Measurements from ENCODE around the gene PPP1R17. TPM values are rescaled to one million over a fixed set of nuclear protein-coding genes. Genes with fewer than 3 reads are reported as not detected.

PPP1R17 gene
- total RNA-seq, 1 donor from 2014 or later: not detected

DNA sequence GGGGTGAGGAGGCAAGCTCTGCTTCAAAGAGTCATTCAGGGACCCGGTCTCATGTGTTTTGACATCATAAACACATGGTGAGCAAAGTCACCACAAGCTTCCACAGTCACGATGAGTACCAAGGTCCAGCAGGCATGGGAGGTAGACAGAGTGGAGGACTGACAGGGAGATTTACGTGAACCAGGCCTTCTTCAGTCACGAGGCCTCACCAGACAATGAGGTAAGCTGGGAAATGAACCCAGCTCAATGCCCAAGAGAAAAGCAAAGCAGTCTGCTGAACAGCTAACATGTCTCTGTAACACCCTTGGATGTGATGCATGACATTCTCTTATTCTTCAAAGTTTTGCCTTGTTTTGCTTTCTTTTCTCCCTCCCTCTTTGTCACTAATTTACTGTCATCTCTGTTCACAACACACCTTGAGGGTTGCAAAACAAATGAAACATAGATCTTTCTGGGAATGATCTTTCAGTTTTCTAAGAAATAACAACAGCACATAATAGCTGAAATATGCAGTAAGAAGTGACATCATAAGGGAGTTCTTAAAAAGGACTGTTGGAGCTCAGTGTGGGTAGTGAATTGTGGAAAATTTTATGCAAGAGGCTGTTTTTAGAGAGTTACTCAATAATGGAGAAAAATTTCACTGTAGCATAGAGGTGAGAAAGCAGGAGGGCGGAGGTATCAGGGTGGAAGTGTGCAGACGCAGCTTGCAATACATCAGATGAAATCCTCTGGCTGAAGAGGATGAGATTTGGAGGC, 9.0 kb downstream of the PPP1R17 start:
- DNase-seq (ENCODE audit: extremely low read depth, low read depth, low spot score): no peak

DNA sequence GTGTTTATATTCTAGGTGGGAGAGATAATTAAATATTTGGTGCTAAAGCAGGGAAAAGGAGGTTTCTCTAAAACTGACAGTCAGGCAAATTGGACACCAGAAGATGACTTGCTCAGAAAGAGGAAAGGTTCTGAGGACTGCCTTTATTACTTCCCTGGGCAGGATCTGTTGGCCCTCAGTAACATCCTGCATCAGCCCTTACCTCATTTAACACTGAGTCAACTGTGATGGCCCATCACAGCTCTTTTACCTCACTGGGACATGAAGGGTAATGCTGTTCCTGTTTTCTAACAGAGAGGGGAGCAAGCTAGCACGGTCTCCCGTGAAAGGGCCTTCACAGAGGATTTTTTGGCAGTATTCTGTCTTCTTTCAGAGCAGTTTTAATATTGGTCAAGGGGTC, 12.0 kb downstream of the PPP1R17 start:
- no peak for DNase-seq (ENCODE audit: extremely low read depth, low read depth, low spot score)

DNA sequence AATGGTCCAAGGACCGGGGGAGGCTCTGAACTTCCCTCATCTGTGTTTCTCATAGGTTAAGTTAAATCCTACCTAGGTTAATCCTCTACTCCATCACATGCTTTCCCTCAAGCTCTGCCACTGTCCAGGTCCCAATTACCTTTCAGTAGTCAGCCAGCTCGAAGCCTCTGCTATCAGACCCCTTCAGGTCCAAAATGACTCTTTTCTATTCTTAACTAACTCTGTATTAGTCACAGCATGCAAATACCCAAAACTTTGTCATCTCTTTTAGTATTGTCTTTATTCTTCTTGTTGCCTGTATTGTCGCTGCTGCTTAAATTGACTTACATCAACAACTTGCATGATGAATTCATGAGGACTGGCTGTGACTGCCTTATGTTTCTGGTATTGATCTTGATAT, 15.3 kb downstream of the PPP1R17 start:
- DNase-seq (ENCODE audit: extremely low read depth, low read depth, low spot score): no peak

DNA sequence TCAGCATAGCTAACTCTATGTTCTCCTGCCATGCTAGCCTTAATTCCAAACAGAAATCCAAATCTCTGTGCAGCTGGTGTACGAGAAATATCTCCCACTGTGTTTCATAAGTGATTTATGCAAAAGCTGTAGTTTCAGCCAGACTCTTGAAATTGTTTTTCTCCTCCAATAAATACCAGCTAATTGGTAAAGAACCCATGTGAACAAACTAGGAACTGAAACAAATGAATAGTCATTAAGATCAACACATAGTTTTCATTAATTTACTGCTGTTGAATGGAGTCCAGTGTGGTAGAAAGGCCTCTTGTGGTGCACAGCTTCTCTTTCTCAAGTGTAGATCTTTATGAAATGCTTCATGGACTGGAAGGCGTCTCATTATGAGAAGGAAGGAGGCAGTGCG, 18.4 kb downstream of the PPP1R17 start:
- no peak for DNase-seq (ENCODE audit: extremely low read depth, low read depth, low spot score)

DNA sequence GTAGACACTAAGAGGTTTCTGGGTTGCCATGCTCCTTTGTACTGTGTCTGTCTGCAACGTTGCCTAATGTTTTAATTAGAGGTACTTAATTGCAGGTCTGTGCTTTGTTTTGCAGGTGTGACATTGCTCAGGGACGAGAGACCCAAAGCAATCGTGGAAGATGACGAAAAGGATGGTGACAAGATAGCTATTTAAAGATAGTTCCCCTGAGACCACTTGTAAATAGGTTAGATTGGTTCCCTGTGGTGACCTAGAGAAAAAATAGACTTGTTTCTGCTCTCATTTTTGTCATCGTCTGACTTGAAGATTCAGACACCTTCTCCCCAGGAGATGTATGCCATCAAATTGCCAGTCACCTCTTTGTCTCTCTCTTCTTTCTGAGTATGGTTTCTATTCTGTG, 20.1 kb downstream of the PPP1R17 start:
- DNase-seq (ENCODE audit: extremely low read depth, low read depth, low spot score): no peak

DNA sequence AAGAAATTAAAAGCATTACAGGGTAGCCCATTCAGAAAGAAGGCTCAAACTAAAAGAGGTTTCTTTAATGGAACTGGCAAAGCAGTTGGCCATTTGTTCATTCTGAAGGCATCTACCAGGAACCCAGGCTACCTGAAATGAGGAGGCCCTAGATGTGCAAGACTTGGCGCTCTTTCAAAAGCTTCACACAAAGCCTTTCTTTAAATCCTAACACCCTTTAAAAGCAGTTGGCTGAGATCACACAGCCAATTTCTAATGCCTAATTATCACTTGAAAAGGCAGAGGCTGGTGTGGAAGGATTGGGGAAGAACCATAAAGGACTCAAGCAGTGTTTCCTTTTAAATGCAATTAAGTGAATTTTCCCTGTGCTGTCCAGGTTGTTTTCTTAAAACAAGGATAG, 23.2 kb downstream of the PPP1R17 start:
- DNase-seq (ENCODE audit: extremely low read depth, low read depth, low spot score): no peak

DNA sequence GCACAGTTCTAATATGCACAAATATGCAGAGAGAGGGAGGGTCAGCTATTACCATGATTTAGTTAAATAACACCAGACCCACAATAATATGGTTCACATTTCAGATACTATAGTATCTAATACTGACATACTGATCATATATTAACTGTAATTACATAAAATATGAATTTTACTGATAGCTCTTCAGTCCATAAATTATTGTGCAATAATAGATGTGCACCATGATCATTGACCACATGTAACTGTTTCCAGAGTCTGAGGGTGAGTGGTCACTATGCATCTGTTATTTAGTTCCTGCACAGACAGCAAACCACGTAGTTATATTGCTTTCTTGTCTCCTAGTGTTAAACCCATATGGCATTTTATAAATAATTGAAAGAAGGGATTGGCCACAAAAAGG, 29.3 kb downstream of the PPP1R17 start:
- DNase-seq (ENCODE audit: extremely low read depth, low read depth, low spot score): no peak

DNA sequence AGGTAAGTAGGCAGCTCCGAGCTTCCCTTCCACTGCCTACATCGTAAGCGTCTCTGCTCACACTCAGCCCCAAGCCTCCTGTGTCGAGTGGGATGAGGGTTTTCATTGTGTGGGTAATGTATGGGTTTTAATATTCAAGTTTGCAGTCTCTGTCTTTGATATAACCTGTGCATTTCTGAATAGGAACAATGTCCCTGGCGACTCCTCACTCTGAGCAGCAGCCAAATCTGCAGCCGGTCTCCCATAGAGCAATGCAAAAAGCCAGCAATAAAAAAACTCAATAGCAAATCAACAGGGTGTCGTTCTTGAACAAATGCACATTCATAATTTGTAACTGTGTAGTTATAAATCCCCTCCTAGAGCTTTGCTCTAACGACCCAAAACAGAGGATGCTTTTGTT, 33.4 kb downstream of the PPP1R17 start:
- no peak for DNase-seq (ENCODE audit: extremely low read depth, low read depth, low spot score)

DNA sequence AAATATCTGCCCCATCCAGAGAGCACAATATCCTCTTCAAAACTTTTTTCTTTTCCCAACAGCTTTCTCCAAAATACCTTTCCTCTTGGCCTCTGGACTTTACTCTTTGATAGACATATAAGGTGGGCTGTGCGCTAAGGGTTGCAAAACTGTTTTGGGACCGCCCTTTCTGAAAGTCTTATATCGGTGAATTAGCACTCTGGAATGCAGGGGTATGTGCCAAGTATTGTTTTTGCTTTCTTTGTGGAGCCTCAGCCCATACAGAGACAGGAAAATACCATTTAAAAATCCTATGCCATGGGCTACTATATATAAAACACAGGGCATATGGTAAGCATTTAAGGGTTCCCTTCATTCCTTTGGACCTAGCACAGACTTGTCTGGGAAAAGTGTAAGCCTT, 37.7 kb downstream of the PPP1R17 start:
- no peak for DNase-seq (ENCODE audit: extremely low read depth, low read depth, low spot score)

DNA sequence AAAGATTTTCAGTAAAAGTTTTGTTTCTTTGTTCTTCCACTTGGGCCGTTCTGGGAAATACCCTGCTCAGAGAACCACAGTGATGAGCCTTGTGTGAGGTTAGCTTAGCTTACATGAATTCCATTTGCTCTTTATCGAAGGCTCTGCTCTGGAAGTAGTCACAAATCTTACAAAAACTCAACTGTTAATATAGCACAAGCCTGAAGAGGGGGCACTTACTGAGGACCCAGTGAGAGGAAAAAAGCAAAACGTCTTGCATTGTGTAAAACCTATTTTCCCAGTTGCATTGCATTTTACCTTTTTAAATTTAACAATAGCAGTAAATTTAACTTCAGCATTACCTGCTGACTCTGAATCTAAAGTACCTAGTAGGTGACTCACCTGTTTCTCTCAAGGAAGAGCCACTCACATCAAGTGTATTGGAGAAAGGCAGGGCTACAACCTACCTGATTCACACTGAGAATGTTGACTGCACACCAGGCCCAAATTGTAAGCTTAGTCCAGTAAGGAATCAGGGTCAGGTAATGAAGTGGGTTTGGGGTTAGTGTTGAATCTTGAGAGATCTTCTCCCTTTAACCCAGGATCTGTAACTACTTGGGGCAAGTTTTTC, 42.3 kb downstream of the PPP1R17 start:
- DNase-seq (ENCODE audit: extremely low read depth, low read depth, low spot score): no peak

DNA sequence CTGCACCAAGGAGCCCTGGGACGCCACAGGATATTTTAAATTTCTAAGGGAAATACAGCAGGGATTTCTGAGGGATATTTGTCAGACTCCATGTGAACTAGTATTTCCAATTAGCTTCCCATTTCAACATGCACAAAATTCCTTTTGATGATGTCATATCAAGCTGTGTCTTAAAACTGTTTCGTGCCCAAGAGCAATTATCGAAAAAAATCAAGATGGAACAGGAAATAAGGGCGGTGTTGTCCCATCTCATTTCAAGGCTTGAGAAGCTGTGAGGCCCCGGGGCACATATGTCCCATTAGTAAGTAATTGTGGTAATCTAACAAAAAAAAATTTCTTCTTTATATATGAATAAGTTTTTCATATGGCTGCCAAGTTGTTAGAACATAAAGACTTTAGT, 47.4 kb downstream of the PPP1R17 start:
- no peak for DNase-seq (ENCODE audit: extremely low read depth, low read depth, low spot score)

DNA sequence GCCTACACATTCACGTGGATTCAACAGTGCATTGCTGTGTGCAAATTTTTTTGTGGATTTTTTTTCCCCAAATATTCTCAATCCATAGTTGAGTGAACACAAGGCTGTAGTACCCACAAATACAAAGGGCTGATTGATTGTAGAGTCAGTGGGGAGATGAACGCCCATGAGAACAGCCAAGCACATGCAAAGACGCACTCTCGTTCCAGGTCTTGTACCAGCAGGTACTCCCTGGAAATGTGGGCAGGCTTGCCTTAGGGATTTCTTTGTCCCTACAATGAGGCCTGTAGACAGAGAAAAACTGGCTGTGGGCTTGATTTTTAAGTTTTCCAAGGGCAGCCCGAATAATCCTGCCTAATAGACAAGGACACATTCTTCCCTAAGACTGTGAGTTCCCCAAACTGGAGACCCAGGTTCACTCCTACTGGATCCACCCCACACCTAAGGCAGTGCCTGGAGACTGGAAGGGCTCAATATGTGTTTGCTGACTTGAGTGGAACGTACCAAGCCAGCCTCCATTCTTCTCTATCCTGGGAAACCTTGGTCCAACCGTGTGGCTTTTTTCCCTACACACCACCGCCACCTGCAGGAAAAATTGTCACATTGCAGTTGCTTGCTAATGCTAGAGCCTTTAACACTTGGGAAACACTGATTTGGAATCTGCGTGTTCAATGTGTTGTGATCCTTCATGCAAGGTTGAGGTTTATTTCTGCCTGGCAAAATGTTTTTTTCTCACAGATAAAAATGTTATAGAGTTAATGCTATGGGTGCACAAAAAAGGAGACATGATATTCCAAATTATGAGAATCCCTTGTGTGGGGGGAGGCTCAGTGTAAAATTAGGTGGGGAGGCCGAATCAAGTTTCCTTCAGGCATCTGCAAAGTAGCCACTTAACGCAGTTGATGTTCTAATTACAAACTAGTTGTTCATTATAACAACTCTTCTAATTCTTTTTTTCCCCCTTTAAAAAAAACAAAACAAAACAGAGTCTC, 49.3 kb downstream of the PPP1R17 start:
- DNase-seq (ENCODE audit: extremely low read depth, low read depth, low spot score): peak; percentile 41

DNA sequence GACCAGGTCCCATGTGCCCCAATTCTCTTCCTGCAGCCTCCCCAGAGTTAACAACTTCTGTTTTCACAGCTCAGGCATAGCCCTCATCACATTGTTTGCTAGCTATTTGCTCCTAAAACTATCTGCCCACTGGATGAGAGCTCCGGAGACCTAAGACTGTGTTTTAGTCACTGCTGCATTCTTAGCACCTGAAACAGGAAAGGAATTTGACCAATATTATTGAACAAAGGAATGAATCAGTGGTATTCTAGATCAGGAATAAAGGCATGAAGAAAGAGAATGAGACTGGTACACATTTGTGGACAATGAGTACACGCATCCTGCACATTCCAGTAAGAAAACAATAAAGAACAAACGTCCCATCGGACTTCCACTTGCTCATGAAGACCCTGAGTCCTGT, 54.8 kb downstream of the PPP1R17 start:
- DNase-seq (ENCODE audit: extremely low read depth, low read depth, low spot score): no peak

DNA sequence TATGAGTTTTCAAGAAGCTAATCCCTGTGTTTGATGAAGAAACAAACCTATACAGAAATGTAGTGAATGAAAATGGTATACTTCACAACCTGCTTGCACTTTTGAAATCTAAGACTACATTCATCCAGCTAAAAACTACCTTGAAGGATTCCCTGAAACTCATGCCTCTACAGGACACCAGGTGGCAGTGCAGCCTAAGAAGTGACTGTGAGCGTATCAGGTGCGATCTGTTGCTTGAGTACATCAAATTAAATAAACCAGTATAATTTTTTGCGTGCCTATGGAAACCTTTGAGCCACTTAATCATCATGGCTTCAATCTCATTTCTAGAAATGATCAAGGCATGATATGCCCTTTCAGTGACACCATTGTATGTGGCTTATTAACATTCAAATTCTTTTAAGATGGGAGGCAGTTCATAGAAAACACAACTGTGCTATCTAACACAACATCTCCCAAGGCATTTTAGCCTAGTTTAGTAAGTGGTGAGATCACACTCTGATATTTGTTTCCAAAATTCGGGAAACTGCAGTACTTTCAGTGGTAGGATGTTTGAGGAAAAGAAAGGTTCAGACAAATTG, 57.4 kb downstream of the PPP1R17 start:
- peak; percentile 54 for DNase-seq (ENCODE audit: extremely low read depth, low read depth, low spot score)

DNA sequence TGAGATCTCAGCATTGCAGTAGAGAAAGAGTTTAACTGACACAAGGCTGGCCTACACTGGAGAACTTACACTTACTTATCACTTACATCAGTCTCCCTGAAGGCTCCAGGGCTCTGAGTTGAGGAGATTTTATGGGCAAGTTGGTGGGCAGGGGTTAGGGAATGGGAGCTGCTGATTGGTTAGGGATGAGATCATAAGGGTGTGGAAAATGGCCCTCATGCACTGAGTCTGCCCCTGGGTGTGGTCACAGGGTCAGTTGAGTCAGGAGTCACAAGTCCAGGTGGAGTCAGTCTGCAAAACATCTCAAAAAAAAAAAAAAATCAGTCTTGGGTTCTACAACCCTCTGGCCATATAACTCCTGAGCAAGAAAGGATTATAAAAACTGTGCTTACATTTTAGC, 60.5 kb downstream of the PPP1R17 start:
- DNase-seq (ENCODE audit: extremely low read depth, low read depth, low spot score): no peak

DNA sequence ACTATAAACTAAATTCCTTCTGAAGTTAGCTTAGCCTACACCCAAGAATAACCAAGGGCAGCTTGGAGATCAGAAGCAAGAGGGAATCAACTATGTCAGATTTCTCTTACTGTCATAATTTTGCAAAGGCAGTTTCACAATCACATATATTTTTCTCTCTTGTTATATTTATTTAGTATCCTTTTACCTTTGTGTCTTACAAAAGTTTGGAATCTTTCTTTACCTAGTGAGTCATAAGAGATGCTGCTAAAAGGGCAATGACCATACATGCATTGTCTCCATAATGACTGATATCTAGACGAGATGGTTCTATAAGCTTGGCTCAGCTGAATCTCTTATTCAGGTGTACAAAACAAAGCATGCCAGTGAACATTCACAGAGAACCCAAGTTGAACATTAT, 61.1 kb downstream of the PPP1R17 start:
- no peak for DNase-seq (ENCODE audit: extremely low read depth, low read depth, low spot score)

DNA sequence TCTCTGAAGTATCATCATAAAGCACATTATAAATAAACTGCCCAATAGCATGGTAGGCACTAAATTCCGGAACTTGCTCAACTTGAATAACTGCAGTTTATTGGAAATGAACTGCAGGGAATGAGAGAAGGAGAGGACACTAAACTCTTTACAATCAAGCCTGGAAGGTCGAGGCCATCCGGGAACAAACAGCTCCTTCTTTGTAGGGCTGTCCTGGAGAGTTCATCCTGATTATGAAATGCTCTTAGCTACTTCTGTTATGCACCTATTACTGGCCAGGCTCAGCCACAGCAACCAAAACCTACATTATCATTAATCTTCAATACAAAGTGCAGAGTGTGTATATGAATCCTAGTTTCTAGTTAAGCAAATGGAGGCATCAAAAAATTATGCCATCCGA, 64.7 kb downstream of the PPP1R17 start:
- DNase-seq (ENCODE audit: extremely low read depth, low read depth, low spot score): no peak
